Posterior cingulate gyrus (tissue), 11 donors: ENCODE results near the gene COL13A1.
A peak's percentile ranks its signal among the peaks of the same experiment; 100 is the strongest.

ENCODE experiments used
- DNase-seq, 10 donors: peaks; one replicate each; pipeline versions ENCODE4 v3.0.0 to v3.0.0-alpha.2; 2020 to 2021; ENCODE audit warnings: mixed read lengths in 3 of 10
- intact Hi-C: fragments of 100-400 bp; cut with DNase I; formaldehyde crosslinking; loops from one replicate; pipeline ENCODE4 v1.15.1; 2023

Gene COL13A1

GRCh38 chr10:69787681-69788080 lies 14.0 kb upstream of the COL13A1 start:
- intact Hi-C loops = loop anchor here (2.0 kb wide), 1 partner anchor 127 kb away; no protein-coding TSS in a partner anchor

GRCh38 chr10:69789164-69789576 lies 12.5 kb upstream of the COL13A1 start:
- intact Hi-C loops = no loop called here
- no peak for DNase-seq

More at GRCh38 chr10:69787681-69788080, 14.0 kb upstream of the COL13A1 start:
- no peak for DNase-seq

- intact Hi-C loops = no loop called here
- no peak for DNase-seq
Measured at GRCh38 chr10:69791812-69792211, 9.9 kb upstream of the COL13A1 start.

- intact Hi-C loops = no loop called here
- peak in 1 of 10 donors; percentile 18 for DNase-seq
Measured at GRCh38 chr10:69792341-69792740, 9.4 kb upstream of the COL13A1 start.

GRCh38 chr10:69794673-69795072 lies 7.0 kb upstream of the COL13A1 start:
- intact Hi-C loops = no loop called here
- DNase-seq = no peak

- DNase-seq = no peak
- intact Hi-C loops = no loop called here
Measured at GRCh38 chr10:69795242-69795934, 6.3 kb upstream of the COL13A1 start.

- no peak for DNase-seq
- intact Hi-C loops = no loop called here
Measured at GRCh38 chr10:69797959-69798358, 3.7 kb upstream of the COL13A1 start.

GRCh38 chr10:69800109-69800508 lies 1.6 kb upstream of the COL13A1 start:
- peak in 2 of 10 donors; percentile 22 for DNase-seq
- intact Hi-C loops = loop anchor here (10.0 kb wide), 1 partner anchor 155 kb away; no protein-coding TSS in a partner anchor

- intact Hi-C loops = loop anchor here (10.0 kb wide), 1 partner anchor 156 kb away; no protein-coding TSS in a partner anchor
- DNase-seq = no peak
Measured at GRCh38 chr10:69800665-69801064, 1.0 kb upstream of the COL13A1 start.

GRCh38 chr10:69801094-69801433 lies 642 bp upstream of the COL13A1 start:
- intact Hi-C loops = loop anchor here (10.0 kb wide), 1 partner anchor 156 kb away; no protein-coding TSS in a partner anchor
- DNase-seq = no peak

- DNase-seq = no peak
- intact Hi-C loops = loop anchor here (10.0 kb wide), 1 partner anchor 158 kb away; no protein-coding TSS in a partner anchor
Measured at GRCh38 chr10:69802424-69803161, 887 bp downstream of the COL13A1 start.

- intact Hi-C loops = loop anchor here (10.0 kb wide), 1 partner anchor 159 kb away; no protein-coding TSS in a partner anchor
- DNase-seq = peak in 1 of 10 donors; percentile 70
Measured at GRCh38 chr10:69803809-69804208, 2.1 kb downstream of the COL13A1 start.

GRCh38 chr10:69804775-69805174 lies 3.1 kb downstream of the COL13A1 start:
- DNase-seq = no peak
- intact Hi-C loops = loop anchor here (10.0 kb wide), 1 partner anchor 160 kb away; no protein-coding TSS in a partner anchor

- no peak for DNase-seq
- intact Hi-C loops = loop anchor here (10.0 kb wide), 1 partner anchor 162 kb away; no protein-coding TSS in a partner anchor
Measured at GRCh38 chr10:69807122-69807521, 5.4 kb downstream of the COL13A1 start.

GRCh38 chr10:69807696-69808095 lies 6.0 kb downstream of the COL13A1 start:
- DNase-seq = no peak
- intact Hi-C loops = loop anchor here (10.0 kb wide), 1 partner anchor 163 kb away; no protein-coding TSS in a partner anchor

- DNase-seq = peak in 1 of 10 donors; percentile 46
- intact Hi-C loops = loop anchor here (10.0 kb wide), 1 partner anchor 165 kb away; no protein-coding TSS in a partner anchor
Measured at GRCh38 chr10:69809318-69809717, 7.6 kb downstream of the COL13A1 start.

- intact Hi-C loops = no loop called here
- peak in 1 of 10 donors; percentile 59 for DNase-seq
Measured at GRCh38 chr10:69810097-69810496, 8.4 kb downstream of the COL13A1 start.

- DNase-seq = peak in 2 of 10 donors; percentile 81 to 82
- intact Hi-C loops = no loop called here
Measured at GRCh38 chr10:69810675-69811397, 9.1 kb downstream of the COL13A1 start.

GRCh38 chr10:69813632-69814031 lies 11.9 kb downstream of the COL13A1 start:
- intact Hi-C loops = no loop called here
- peak in 1 of 10 donors; percentile 63 for DNase-seq

- no peak for DNase-seq
- intact Hi-C loops = no loop called here
Measured at GRCh38 chr10:69814251-69814650, 12.5 kb downstream of the COL13A1 start.
